GM19099 (cell line): ENCODE measurements around the gene CENPO.

Source experiments
- POLR2A ChIP-seq: IDR thresholded peaks from 3 replicates; pipeline ENCODE4 v1.6.1; 2011; ENCODE audit warnings: low read depth; ENCODE audit not compliant: insufficient read length; ENCODE audit errors: extremely low read depth

CENPO gene

GRCh38 chr2:24815171-24815570 lies 21.9 kb downstream of the CENPO start:
- TF ChIP-seq POLR2A: no peak

- no peak for TF ChIP-seq POLR2A
Observed at GRCh38 chr2:24816404-24816803, 23.2 kb downstream of the CENPO start.

- TF ChIP-seq POLR2A: no peak
Observed at GRCh38 chr2:24816884-24817283, 23.7 kb downstream of the CENPO start.

DNA sequence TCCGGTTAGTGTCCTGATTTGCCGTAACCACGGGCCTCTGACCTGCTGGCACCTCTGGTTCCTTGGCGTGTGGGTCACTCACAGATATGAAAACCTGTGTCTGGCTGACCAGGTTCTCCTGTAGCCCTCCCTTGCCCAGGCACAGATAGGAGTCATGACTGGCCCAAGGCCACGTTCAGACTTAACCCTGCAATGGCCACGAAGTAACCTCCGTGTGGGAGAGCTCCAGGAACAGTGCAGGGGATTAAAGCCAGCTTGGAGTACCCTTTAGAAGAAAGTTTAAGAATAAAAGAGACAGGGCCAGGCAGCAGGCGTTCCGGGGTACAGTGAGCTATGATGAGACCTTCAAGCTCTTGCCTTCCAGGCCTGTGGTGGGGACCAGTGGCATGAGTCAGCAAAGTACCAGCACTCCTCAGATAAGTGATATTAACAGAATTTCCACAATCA lies 25.5 kb downstream of the CENPO start:
- TF ChIP-seq POLR2A: no peak

DNA sequence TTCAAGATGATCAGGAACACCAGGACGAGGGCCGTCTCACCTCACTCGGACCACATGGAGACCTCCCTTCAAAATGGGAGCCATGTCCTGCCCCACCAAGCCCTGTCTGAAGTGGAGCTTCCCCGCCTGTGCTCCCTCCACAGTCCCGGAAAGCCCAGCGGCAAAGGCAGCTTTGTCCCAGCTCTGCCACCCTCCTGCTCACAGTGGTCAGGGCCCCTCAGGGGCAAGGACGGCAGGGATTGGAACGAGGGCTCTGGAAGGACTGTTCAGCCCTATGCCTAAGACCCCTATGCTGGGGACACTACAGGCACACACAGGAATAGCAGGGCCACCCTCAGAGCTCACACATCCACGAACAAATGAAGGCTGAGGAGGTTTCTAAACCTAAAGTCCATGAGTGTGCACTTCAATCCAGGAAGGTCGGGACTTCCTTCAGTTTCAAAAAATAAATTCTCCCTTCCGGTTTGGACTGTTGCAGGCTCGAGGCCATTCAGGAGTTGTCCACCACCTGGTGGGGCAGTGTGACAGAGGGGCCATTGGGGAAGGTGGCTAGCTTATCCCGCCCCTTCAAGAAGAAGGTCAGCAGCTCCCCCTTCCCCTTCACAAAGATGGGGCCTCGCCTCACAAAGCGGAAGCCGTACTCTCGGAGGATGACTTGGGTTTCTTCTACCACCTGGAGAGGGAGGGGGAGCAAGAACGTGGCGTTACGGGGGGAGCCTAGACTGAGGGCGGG lies 26.4 kb downstream of the CENPO start:
- no peak for TF ChIP-seq POLR2A

DNA sequence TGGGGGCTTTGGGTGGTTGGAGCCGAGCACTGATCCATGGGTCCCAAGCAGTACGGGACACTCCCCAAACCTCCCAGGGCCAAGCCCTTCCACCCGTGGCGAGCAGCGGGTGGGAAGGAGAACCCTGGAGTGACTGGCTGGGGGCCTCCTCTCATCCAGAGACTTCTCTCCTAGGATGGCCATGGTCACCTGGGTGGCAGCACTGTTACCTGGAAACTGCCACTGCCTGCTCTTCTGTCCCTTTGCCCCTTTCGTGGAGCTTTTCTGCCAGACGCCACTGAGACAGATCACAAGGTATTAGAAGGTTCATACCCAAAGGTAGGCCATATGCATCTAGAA lies 26.9 kb downstream of the CENPO start:
- TF ChIP-seq POLR2A: no peak

GRCh38 chr2:24820598-24821432 lies 27.6 kb downstream of the CENPO start:
- peak; percentile 32 for TF ChIP-seq POLR2A

DNA sequence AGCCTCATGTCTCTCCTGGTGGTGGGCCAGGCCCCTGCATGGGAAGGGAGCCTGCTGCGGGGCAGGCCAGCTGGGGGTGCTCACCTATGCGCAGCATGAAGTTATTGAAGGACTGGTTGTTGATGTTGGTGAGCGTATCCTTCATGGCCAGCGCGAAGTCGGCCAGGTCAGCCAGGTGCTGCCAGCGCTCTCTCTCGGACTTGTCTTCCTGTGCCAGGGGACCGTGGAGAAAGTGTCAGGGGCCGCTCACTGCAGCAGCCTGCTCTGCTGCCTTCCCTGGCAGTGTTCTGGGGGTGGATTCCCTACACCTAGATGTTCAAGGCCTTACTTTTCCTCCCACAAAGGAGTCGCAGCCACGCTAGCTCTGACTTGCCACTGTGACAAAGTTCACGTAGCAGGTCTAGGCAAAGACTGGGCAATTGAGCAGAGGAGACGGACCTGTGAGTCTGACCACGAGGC lies 28.2 kb downstream of the CENPO start:
- TF ChIP-seq POLR2A: no peak

- no peak for TF ChIP-seq POLR2A
Observed at GRCh38 chr2:24822049-24822706, 29.0 kb downstream of the CENPO start.

GRCh38 chr2:24824071-24824588 lies 30.9 kb downstream of the CENPO start:
- TF ChIP-seq POLR2A: no peak

DNA sequence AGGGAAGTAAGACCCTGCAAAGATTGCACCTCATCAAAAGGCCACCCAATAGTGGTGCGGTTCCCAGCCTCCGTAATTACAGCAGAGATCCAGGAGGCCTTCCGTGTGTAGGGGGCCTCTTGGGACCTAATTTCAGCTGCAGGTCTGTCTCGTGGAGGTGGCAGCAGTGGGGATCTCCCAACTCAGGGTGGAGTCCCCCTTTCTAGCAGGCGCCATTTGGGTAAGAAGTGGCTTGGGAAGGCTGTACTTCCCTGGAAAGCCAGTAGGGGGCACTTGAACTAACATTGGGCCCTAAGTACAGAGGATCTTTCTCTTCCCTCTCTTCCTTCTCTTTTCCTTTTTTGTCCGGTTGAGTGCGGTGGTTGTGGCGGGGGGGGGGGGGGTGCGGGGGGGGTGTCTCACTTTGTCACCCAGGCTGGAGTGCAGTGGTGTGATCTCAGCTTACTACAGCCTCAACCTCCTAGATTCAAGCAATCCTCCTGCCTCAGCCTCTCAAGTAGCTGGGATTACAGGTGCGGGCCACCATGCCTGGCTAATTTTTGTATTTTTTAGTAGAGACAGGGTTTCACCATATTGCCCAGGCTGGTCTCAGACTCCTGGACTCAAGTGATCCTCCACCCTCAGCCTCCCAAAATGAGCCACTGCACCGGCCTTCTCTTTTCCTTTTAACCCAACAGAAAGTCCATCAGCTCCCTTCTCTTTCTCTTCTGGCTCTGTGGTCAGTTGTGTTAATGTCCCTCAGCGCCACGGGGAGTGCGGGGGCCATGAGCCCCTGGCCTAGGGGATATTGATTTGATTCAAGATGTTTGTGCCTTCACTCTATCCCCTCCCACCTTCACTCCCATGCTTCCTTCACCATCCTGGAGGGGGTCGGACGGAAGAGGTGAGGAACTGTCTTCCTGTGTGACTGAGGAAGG lies 32.0 kb downstream of the CENPO start:
- no peak for TF ChIP-seq POLR2A

GRCh38 chr2:24825883-24826772 lies 32.9 kb downstream of the CENPO start:
- no peak for TF ChIP-seq POLR2A

DNA sequence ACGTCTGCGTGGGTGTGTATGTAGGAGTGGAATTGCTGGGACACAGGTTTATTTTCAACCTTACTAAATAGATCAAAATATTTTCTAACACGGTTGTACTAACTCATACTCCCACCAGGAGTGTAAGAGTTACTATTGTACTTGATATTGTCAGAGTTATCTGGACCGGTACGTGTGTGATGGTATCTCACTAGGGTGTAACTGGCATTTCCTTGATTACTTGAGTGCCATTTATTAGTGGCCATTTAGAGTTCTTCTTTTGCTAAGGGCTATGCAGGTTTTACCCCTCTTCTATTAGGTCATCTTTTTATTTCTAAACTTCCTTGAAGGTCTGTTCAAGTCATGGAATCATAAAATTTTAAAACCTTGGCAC lies 33.5 kb downstream of the CENPO start:
- no peak for TF ChIP-seq POLR2A
